ENCODE results near the gene KIAA0586. TPM values are rescaled to one million over a fixed set of nuclear protein-coding genes. Genes with fewer than 3 reads are reported as not detected.

The KIAA0586 gene
- total and polyA plus RNA-seq, 2 donors (not counting 3 experiments of a cell fraction or from before 2014, with no cell fraction given), result 7.4 to 25.9 TPM

DNA sequence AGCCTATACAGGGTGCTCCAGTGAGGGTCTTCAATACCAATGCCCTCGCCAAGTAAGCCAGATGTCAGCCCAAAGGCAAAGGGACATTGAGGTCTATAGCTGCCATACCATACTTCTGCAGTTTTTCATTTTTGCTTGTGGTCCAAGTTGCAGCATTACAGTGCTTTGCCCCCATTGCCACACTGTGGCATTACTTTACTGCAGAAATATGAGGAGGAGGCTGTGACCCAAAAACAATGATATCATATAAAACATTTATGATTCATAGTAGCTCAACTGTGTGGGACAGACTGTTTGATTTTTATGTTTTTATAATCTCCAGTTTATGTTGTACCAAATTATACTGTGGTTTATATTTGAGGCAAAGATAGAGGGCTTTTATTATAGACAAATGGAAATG lies 64.1 kb downstream of the KIAA0586 start:
- H3K79me2 ChIP-seq (ENCODE audit: control insufficient read depth, insufficient read depth, low read length), result no peaks in the 10 kb centered on the region
- H4K20me1 ChIP-seq (replicated peaks; ENCODE audit: control insufficient read depth, extremely low read depth, insufficient read depth, low read length), result no peaks in the 10 kb centered on the region
- FAIRE-seq, result no peak
- TF ChIP-seq POLR2AphosphoS5 (IDR thresholded peaks at IDR 0.05; ENCODE audit: insufficient read depth, low read depth, low read length), result no peak
- TF ChIP-seq, protein P1, sequence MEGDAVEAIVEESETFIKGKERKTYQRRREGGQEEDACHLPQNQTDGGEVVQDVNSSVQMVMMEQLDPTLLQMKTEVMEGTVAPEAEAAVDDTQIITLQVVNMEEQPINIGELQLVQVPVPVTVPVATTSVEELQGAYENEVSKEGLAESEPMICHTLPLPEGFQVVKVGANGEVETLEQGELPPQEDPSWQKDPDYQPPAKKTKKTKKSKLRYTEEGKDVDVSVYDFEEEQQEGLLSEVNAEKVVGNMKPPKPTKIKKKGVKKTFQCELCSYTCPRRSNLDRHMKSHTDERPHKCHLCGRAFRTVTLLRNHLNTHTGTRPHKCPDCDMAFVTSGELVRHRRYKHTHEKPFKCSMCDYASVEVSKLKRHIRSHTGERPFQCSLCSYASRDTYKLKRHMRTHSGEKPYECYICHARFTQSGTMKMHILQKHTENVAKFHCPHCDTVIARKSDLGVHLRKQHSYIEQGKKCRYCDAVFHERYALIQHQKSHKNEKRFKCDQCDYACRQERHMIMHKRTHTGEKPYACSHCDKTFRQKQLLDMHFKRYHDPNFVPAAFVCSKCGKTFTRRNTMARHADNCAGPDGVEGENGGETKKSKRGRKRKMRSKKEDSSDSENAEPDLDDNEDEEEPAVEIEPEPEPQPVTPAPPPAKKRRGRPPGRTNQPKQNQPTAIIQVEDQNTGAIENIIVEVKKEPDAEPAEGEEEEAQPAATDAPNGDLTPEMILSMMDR (IDR thresholded peaks at IDR 0.05; ENCODE audit: extremely low read depth in 1 of 2, insufficient read depth in 1 of 2, low read depth in 1 of 2, low read length in 2 of 2), result no peak
- TF ChIP-seq MYC (IDR thresholded peaks at IDR 0.05; ENCODE audit: low read depth, low read length), result no peak
- no peak for TF ChIP-seq GATA2 (IDR thresholded peaks at IDR 0.05; ENCODE audit: insufficient read depth, insufficient read length, low read depth, low read length)
- TF ChIP-seq, protein P2, sequence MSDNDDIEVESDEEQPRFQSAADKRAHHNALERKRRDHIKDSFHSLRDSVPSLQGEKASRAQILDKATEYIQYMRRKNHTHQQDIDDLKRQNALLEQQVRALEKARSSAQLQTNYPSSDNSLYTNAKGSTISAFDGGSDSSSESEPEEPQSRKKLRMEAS (IDR thresholded peaks at IDR 0.05; ENCODE audit: insufficient read depth, insufficient read length), result no peak
- no peak for TF ChIP-seq FOS (IDR thresholded peaks at IDR 0.05; ENCODE audit: borderline replicate concordance, insufficient read depth, low read length)
- TF ChIP-seq POLR2A (IDR thresholded peaks at IDR 0.05; ENCODE audit: low read depth, low read length), result no peak
- no peak overlapping the region for H2AFZ ChIP-seq (ENCODE audit: low read depth, low read length)
- intact Hi-C loops (cut with micrococcal nuclease), result no loop called here
- no peaks in the 10 kb centered on the region for H3K9me3 ChIP-seq (replicated peaks; ENCODE audit: control insufficient read depth, insufficient read depth, low read length)
- no peaks in the 10 kb centered on the region for H3K9me1 ChIP-seq (replicated peaks; ENCODE audit: control insufficient read depth, extremely low read depth, insufficient read depth, low read length)
- H3K9ac ChIP-seq (replicated peaks; ENCODE audit: extremely low read depth, insufficient read depth, low read length), result no peak overlapping the region
- H3K27ac ChIP-seq (ENCODE audit: insufficient read depth, low read depth, low read length), result no peak overlapping the region
- ChIA-PET POLR2A (no interaction called here), CTCF (interaction anchor here (2.0 kb wide), 1 partner anchor 10 kb away, joined by 12 read pairs; no protein-coding TSS in a partner anchor)
- H3K4me3 ChIP-seq (replicated peaks in 1 of 3; ENCODE audit: insufficient read depth in 1 of 3, low read depth in 1 of 3, low read length in 3 of 3), result no peak overlapping the region
- dilution Hi-C loops (cut with MboI; ENCODE audit: extremely low pct_ligation_motif_present, low sequenced_read_pairs), result no loop called here
- no peaks in the 10 kb centered on the region for H3K27me3 ChIP-seq (ENCODE audit: control insufficient read depth in 2 of 2, insufficient read depth in 2 of 2, low read length in 2 of 2)
- BruUV-seq (replicated peaks), result no TSS peak
- H3K4me1 ChIP-seq (ENCODE audit: control insufficient read depth, extremely low read depth, insufficient read depth, low read length), result peaks cover 6% of the 10 kb centered on the region
- H3K4me2 ChIP-seq (ENCODE audit: insufficient read depth, low read length), result no peak overlapping the region
- DNase-seq (ENCODE audit: low read depth, low spot score), result no peak
- H3K36me3 ChIP-seq (ENCODE audit: control insufficient read depth in 2 of 2, extremely low read depth in 1 of 2, insufficient read depth in 2 of 2, low read length in 2 of 2), result peaks cover 0 to 9% of the 10 kb centered on the region in 2 experiments
